HUDEP-2 (cell line): ENCODE results near the gene EIF5A2.
"Not testable (repeated sequence)": the region's sequence is repeated elsewhere in the genome, so short reads cannot be mapped to it uniquely, and the experiment has no call there.

Experiments used
- DNase-seq, 76 experiments: peaks; one replicate each; lab custom pipeline; 2025; ENCODE audit not compliant: unreplicated experiment in 76 of 76; lab: John Stamatoyannopoulos, UW

EIF5A2 gene

DNA sequence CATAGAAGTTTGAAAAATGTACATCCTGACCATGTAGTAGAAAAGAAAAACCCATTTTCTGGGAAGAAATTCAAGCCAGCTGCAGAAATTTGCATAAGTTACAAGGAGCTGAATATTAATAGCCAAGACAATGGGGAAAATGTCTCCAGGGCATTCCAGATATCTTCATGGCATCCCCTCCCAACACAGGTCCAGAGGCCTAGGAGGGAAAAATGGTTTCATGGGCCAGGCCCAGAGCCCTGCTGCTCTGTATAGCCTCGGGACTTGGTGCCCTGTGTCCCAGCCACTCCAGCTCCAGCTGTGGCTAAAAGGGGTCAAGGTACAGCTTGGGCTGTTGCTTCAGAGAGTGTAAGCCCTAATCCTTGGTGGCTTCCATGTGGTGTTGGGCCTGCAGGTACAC is 11.2 kb downstream of the EIF5A2 start:
- DNase-seq = not testable (repeated sequence)

DNA sequence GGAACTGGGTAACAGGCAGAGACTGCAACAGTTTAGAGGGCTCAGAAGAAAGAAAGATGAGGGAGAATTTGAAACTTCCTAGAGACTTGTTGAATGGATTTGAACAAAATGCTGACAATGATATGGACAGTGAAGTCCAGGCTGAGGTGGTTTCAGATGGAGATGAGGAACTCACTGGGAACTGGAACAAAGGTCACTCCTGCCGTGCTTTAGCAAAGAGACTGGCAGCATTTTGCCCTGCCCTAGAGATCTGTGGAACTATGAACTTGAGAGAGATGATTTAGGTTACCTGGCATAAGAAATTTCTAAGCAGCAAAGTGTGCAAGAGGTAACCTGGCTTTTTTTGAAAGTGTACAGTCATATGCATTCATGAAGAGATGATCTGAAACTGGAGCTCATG is 11.7 kb downstream of the EIF5A2 start:
- no peak for DNase-seq

DNA sequence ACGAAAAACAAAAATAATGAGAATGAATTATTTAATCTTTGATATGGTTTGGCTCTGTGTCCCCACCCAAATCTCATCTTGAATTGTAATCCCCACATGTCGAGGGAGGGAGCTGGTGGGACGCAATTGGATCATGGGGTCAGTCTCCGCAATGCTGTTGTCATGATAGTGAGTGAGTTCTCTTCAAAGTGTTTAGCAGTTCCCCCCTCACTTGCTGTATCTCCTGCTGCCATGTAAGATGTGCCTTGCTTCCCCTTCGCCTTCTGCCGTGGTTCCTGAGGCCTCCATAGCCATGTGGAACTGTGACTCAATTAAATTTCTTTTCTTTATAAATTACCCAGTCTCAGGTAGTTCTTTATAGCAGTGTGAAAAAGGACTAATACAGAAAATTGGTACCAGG is 12.1 kb downstream of the EIF5A2 start:
- DNase-seq = not testable (repeated sequence)

DNA sequence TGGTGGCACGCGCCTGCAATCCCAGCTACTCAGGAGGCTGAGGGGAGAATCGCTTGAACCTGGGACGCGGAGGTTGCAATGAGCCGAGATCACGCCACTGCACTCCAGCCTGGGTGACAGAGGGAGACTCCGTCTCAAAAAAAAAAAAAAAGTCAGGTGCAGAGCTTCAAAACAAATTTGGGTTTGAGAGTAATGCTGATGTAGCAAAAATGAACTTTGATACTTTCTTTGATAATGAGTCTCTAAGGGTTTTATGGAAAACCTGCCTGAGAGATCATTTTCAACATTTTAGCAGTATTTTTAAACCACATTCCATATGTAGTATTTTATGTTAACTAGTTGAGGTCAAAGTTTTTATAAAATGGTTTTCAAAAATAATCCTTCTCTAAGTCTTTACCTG is 14.5 kb downstream of the EIF5A2 start:
- DNase-seq = no peak

DNA sequence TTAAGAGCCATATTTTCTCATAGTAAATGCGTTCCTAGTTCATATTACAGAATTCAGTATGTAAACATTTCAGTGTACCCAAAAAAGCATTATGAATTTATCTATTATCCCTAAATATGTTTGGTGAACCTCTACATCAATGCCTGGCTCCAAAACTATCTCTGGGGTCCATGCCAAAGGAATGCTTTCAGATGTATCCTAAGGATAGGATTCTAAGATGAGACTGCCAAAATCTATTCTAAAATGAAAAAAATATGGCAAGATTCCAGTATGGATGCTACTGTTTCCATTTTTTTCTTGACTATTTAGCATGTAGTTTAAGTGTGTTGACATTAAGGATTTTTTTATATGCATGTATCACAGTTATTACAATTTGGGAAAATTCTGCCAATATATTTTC is 18.8 kb downstream of the EIF5A2 start:
- DNase-seq = no peak

DNA sequence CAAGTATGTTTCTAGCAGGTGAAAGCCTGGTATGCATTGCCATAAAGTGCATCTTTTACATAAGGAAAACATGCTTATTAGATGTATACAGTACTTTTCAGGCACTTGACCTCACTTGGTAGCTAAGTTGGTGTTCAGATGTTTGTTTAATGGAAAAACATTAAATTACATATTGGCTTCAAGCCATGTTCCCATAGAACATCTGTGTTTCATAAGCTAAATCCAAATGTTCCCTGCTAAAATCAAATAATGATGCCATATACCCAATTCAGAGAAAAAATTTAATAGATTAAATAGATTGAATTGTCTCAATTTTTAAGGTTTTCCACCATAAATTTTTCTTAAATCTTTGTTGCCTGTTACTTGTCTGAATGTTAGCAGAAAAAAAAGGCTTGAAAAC is 19.3 kb downstream of the EIF5A2 start:
- DNase-seq = no peak

DNA sequence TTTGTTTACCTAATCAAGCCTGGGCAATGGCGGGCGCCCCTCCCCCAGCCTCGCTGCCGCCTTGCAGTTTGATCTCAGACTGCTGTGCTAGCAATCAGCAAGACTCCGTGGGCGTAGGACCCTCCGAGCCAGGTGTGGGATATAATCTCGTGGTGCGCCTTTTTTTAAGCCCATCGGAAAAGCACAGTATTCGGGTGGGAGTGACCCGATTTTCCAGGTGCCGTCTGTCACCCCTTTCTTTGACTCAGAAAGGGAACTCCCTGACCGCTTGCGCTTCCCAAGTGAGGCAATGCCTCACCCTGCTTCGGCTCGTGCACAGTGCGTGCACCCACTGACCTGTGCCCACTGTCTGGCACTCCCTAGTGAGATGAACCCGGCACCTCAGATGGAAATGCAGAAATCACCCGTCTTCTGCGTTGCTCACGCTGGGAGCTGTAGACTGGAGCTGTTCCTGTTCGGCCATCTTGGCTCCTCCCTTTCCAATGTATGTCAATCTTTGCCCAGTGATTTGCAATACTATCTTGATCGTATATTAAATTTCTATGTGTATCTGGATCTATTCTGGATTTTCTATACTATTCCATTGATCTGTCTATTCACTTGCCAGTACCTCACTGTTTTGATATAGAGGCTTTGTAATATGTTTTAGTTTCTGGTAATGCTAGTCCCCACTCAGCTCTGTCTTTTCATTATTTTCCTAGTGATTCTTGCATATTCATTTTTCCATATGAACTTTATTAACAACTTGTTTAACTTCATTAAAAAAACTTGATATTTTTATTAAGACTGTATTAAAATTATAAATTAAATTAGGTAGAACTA is 24.1 kb downstream of the EIF5A2 start:
- not testable (repeated sequence) for DNase-seq

DNA sequence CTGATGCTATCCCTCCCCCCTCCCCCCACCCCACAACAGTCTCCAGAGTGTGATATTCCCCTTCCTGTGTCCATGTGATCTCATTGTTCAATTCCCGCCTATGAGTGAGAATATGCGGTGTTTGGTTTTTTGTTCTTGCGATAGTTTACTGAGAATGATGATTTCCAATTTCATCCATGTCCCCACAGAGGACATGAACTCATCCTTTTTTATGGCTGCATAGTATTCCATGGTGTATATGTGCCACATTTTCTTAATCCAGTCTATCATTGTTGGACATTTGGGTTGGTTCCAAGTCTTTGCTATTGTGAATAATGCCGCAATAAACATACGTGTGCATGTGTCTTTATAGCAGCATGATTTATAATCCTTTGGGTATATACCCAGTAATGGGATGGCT is 29.7 kb downstream of the EIF5A2 start:
- not testable (repeated sequence) for DNase-seq

DNA sequence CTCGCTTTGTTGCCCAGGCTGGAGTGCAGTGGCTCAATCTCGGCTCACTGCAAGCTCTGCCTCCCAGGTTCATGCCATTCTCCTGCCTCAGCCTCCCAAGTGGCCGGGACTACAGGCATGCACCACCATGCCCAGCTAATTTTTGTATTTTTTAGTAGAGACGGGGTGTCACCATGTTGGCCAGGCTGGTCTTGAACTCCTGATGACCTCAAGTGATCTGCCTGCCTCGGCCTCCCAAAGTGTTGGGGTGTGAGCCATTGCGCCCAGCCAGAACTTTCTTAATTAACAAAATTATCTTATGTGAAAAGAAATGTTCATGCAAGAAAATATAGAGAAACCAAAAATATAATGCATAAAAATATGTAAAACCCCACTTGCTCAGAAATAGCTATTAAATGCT is 31.1 kb downstream of the EIF5A2 start:
- DNase-seq = not testable (repeated sequence)

DNA sequence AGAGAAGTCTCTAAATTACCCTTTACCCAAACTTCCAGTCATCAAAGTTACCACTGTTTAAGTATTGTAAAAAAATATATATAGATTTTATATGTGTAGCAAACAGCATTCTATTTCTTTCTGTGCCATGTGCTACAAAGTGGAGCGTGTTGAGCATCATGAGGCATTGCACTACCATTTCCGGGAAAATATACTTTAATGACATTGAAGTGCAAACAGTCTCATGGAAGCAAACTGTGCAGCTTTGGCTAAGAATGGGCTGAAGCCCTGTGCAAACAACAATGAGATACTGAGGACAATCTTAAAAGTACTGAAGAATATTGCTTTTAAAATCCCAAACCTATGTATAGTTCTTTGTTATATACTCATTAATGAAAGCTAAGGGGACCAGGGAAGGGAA is 31.9 kb downstream of the EIF5A2 start:
- no peak for DNase-seq

DNA sequence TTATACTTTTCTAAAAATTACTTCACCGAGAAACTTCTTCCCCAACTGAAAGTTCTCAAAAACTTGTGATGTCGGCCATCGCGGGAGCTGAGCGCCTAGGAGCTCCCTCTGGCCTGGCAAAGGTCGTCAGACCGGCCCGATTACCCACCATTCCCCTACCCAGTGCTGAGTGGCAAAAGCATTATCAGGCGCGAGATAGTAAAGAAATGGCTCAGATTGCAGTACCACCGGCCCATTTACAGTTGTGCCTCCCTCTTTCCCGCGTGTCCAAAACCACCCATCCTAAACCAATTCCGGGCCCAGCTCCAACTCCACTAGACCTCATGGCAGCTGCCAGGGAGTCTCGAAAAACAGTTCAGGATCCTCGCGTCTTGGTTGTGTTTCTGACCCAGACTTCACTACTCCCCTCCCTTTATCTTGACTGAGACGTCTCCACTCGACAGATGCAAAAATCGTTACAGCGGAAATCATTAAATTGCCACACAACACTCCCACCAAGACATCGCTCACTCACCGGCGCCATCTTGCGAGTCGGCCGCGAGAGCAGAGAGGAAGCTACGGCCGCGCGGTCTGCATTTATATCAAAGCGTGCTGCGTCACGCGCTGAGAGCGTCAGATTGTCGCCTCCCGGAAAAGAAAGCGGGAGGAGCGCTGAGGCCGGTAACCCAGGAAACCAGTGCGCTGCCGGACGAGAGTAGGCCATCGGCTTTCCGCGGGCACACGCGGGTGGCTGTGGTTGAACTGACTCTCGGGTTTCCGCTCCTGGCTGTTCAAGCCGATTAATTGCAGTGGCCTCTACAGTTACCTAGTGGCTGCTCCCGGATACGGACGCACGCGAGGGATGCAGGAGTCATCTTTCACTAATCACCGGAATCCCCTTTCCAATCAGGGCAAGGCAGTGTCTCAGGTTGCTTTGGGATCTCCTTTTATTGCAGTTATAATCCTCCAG is 38.5 kb downstream of the EIF5A2 start, which contains the start of gene RPL22L1:
TSS of gene RPL22L1 (minus strand) at position 551 of the 949 bp plus-strand sequence. CDS start at position 523, 28 bp downstream.
- no peak for DNase-seq

DNA sequence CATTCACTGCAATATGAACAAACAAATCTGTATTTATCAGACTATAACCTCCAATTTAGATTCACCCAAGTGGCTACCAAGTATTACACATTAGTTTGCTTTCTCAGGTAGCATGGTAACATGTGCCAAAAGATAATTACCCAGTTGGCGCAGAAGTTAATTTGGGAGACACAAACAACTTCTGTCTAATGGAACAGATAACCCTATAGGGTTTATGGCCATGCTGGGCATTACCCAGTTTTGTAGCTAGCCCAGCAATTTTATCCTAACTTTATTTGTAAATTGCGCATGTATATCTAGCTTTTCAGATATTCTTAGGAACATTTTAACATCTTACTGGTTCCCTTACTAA is 39.2 kb downstream of the EIF5A2 start:
- no peak for DNase-seq

DNA sequence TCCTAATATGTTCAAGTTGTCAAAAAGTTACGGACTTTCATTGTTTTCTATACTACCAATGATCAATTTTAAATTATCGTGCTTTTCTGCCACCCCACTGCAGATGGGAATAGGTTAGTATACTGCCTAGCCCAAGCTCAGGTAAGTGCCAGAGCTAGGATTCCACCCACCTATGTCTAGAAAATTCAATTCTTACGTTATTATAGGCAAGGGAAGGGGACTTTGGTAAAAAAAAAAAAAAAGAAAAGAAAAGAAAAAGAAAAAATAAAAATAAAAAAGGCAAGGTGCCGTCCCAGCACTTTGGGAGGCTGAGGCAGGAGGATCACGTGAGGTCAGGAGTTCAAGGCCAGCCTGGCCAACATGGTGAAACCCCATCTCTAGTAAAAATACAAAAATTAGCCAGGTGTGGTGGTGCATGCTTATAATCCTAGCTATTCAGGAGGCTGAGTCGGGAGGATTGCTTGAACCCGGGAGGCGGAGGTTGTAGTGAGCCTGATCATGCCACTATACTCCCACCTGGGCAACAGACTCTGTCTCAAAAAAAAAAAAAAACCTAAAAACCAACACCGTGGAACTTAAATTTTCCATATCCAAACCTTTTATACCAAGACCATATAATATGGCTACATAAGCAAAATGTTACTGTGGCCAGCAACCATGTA is 39.7 kb downstream of the EIF5A2 start:
- DNase-seq = no peak

DNA sequence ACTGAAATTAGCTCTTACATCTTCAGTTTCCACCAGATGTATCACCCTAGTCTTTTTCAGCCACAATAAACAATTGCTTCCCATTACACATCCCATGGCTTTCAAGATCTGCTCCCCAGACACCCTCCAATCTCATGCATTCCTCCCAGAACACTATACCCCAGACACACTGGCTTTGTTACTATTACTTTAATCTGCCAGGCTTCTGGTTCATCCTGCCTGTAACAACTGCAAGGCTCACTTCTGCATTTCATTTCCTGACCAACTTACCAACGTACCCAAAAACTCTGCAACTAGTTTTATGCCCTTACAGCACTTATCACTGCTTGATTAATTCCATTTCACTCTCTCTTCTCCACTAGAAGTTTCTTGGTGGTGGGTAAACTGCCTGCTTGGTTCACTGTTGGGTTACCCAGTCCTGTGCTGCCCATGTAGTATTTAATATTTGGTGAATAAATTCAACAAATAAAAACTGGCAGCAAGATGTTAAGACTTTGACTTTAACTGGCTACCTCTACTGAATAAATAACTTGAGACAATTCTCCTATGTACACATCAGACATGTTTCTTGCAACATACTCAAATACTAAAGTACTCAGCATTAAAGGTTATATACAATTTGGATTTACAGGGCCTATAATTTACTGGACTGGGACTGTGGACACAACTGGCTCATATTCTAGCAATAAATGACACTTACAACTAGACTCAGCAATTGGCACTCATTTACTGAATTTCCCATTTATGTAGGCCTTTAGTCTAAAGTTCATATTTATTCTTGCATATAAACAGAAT is 41.1 kb downstream of the EIF5A2 start:
- DNase-seq = no peak

DNA sequence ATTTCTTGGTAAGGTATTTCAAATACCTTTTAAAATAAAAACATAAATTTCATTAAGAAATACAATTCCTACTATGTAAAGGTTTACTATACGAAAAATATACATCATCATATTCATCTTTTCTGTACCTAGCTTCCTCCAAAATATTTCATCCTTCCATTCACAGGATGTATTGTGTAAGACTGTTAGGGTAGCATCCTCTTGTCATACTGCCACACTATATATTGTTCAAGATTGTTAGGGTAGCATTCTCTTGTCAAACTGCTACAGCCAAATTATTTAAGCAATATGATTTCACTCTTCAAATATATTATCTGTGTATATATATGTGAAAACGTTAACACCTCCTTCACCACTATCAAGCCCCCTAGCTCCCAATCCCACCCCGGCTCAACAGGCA is 41.9 kb downstream of the EIF5A2 start:
- DNase-seq = no peak

DNA sequence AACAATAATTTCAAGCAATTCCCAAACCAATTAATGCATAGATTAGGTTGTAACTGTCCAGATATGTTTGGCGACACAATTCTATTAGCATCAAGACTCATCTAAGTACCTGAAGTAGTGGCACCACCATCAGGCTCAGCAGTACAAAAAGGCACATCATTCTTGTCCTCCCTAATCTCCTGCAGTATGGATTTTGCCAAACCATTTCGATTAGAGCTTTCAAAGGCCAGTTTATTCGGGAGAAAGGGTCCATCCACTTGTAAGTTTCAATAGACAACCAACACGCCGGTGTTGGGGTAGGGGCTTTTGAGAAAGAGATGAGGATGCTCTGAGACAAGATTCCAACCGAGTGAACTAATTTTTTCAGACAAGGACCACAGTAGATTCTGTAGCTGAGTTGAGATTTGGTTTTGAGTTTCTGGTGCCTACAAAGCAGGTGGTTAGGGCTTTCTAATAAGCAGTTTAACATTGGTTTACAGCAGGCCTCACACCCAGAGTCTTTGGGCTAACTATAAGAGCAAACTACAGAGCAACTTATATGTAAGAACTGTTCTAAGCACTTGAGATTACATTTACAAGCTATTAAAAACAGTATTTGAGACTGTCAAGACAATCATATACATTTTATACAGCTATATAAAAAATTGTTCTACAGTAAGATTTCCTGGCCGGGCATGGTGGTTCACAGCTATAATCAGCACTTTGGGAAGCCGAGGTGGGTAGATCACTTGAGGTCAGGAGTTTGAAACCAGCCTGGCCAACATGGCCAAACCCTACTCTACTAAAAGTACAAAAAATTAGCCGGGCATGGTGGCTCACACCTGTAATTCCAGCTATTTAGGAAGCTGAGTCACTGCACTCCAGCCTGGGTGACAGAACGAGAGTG is 43.0 kb downstream of the EIF5A2 start:
- DNase-seq = no peak

DNA sequence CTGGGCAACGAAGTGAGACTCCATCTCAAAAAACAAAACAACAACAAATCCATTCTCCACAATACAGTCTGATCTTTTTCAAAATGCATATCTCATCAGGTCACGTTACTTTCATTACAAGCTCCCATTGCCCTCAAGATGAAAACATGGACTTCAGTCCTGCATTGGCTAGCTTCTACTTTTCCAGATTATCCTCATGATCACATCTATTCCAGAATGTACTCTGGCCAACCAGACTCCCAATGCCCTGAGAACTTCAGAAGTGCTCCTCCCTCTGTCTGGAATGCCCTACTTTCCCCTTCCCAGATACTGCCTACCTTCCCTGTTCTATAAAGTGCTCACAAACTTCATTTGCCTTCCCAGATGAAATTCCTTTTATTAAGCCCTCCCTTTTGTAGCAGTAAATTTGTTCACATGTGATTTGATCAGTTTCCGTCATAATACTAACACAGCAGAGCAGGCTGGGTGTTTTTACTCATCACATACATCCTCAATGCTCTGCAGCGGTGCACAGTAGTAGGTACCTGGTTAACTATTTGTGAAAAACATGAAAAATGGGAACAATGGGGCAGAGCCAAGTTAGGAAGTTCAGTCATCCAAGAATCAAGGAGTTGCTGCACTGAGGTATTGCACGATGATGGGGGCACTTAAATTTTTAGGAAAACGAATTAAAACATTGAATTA is 43.8 kb downstream of the EIF5A2 start:
- no peak for DNase-seq

DNA sequence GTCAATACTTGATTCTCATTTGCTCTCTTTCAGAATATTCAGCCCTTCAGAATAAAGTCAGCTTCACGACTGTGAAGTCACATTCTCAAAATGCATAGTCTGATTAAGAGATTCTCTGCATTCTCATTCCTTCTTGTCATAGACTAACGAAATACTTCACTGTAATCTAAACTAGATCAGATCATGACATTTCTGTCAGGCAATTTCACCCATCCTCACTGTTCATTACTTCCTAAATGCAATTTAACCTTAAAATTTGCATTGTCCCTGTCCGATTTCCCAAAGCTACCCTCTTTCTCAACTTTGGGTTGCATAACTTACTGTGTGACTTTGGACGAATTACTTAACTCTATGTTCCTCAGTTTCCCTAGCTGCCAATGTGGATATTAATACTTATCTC is 44.6 kb downstream of the EIF5A2 start:
- no peak for DNase-seq
